GM12864 (cell line): ENCODE measurements around the gene GAK.

Experiments
- DNase-seq: peaks from one replicate; pipeline ENCODE4 v3.0.0-alpha.2; 2011; ENCODE audit warnings: low read depth
- H3K4me3 ChIP-seq: 2 replicates; pipeline ENCODE4 v1.5.1; 2011; ENCODE audit warnings: mild to moderate bottlenecking, low read depth, low read length, control low read depth
- TF ChIP-seq, protein P1 (sequence below): IDR thresholded peaks from 2 replicates; pipeline ENCODE4 v1.5.1; 2011; ENCODE audit warnings: low read depth, mild to moderate bottlenecking, moderate library complexity, low read length, control low read depth, inconsistent platforms; ENCODE audit errors: missing control alignments

Gene GAK

DNA sequence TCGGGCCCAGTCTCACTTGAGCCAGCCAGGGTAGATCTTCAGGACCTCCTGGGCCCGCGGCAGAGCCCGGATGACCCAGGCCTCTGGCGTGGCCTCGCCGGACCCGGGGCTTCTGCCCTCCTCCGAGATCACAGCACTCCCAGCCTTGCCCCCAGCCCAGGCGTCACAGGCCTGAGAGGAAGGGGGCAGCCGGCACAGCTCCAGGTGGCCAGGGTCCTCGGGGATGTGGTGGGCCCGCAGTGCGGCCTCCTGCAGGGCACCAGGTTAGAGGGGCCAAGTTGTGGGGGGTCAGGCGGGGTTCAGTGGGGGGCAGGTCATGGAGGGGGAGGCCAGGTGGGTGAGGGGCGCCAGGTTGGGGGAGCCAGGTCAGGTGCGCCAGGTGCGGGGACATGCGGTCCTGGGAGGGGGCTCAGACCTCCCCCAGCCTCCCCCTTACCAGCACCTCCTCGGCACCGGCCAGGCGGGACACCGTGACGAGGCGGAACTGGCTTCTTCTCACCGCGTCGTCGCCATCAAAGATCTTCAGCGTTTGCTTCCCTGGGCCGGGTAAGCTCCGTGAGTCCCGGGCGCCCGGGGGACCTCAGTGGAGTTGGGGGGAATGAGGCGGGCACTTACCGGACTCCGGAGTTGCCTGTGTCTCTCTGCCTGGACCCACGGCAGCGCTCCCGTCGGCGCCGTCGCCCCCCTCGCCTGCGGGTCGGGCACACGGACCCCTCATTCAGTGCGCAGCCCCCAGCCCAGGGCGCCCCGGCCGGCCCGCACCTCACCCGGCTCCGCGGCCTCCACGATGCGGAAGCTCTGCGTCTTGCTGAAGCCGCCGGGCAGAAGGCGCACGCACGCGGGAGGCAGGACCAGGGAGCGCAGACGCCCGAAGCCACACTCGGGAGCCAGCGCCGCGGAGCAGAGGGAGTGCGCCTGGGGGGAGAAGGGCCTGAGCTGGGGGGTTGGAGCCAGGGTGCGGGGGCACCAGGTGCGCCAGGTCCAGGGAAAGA lies 35.3 kb upstream of the GAK start:
- TF ChIP-seq, protein P1, sequence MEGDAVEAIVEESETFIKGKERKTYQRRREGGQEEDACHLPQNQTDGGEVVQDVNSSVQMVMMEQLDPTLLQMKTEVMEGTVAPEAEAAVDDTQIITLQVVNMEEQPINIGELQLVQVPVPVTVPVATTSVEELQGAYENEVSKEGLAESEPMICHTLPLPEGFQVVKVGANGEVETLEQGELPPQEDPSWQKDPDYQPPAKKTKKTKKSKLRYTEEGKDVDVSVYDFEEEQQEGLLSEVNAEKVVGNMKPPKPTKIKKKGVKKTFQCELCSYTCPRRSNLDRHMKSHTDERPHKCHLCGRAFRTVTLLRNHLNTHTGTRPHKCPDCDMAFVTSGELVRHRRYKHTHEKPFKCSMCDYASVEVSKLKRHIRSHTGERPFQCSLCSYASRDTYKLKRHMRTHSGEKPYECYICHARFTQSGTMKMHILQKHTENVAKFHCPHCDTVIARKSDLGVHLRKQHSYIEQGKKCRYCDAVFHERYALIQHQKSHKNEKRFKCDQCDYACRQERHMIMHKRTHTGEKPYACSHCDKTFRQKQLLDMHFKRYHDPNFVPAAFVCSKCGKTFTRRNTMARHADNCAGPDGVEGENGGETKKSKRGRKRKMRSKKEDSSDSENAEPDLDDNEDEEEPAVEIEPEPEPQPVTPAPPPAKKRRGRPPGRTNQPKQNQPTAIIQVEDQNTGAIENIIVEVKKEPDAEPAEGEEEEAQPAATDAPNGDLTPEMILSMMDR: no peak
- no peak overlapping the region for H3K4me3 ChIP-seq
- DNase-seq: no peak

DNA sequence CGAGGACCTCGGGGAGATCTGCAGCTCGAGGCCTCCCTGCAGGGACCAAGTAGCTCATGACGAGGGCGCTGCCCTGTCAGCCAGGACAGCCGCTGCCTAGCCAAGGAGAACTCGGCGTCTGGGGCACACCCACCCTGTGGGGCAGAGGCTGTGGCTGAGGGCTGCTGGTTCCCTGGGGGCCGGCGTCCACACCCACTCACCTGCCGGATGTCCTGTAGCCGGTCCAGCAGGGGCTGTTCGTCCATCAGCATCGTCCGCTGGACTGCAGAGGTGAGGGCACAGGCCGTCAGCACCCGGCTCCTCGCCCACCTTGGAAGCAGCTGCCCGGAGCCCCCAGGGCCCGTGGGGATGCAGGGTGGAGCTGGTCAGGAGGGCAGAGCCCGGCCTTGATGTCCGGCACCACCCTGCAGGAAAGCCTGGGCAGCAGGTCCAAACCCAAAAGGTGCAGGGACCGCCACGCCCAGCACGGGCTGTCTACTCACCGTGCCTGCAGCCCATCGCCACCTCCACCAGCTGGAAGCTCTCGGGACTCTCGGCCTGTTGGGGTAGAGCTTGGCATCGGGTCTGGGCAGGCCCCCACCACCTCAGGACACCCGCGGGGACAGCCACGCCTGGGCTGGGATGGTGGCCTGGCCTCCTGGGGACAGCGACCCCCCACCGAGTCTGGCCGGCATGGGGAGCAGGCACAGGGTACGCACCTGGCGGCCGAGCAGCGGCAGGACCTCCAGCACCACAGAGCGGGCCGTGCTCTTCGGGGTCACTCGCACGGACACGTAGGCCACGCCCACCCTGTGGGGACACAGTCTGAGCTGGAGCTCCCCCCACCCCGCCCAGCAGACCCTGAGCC lies 34.4 kb upstream of the GAK start:
- no peak overlapping the region for H3K4me3 ChIP-seq
- DNase-seq: no peak
- TF ChIP-seq, protein P1: no peak

DNA sequence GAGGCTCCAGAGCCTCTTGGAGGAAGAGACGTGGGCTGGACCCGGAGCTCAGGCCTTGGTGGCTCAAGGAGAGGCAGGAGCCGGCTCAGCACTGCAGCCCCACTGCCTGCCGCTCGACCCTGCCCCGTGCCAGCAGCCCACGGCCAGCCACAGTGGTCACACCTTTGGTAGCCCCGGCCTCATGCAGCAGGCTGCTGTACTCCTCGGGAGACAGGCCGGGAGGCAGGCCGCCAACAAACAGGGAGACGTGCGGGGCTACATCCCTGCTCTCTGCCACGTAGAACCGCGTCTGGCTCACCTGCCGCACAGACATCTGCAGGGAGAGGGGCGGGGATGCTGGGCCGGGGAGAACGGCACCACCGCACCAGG lies 33.6 kb upstream of the GAK start:
- no peak for DNase-seq
- TF ChIP-seq, protein P1: no peak
- H3K4me3 ChIP-seq: no peak overlapping the region

DNA sequence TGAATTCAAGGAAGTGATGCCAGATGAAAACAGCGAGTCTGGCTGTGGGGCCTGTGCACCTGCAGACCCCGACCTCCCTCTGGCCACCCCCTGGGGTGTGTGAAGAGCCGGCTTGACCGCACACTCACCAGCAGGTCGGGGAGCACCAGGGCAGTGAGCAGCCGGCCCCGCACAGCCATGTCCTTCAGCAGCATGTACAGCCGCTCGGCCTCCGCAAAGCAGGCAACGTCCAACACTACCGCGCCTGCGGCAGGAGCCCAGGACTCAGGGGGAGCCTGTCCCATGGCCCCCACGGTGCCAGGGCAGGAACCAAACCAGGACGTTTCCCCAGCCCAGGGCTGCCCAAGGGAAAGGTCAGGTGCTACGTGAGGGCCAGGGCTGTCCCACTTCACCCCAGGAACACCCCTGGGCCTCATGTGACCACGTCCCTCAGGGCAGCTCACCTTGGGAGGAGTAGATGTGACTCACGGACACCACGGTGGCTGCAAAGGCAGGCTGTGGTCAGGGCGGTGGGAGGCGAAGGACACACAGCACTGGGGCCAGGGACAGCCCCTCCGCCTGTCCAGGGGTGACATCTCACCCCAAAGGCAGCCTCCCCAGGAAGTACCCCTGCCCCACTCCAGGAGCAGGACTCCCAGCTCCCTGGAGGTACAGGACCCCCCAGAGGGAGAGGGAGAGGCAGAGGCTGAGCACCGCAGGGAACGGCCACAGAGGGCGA lies 33.1 kb upstream of the GAK start:
- no peak for DNase-seq
- TF ChIP-seq, protein P1: no peak
- no peak overlapping the region for H3K4me3 ChIP-seq

- H3K4me3 ChIP-seq: no peak overlapping the region
- no peak for DNase-seq
- TF ChIP-seq, protein P1: no peak
These were observed 32.4 kb upstream of the GAK start for GRCh38 chr4:964346-965025.
